Skin epidermis (tissue), 12 donors: ENCODE data around the gene GRID2.
"Not testable (repeated sequence)": the region's sequence is repeated elsewhere in the genome, so short reads cannot be mapped to it uniquely, and the experiment has no call there.

Experiments
- H3K27ac ChIP-seq, 21 experiments: fragments of 200-600 bp; sonication (generic) in 11 of 21; one replicate each; pipeline ENCODE4 v1.5.0; 2020; ENCODE audit warnings: mild to moderate bottlenecking in 3 of 21, inconsistent platforms in 2 of 21, moderate library complexity in 2 of 21
- H3K4me3 ChIP-seq, 7 experiments: fragments of 200-600 bp; sonication (generic) in 2 of 7; one replicate each; pipeline ENCODE4 v1.5.0; 2020; ENCODE audit warnings: inconsistent platforms in 2 of 7, mild to moderate bottlenecking in 2 of 7, moderate library complexity in 1 of 7

GRID2 gene

GRCh38 chr4:93342738-93343137 lies 1039.0 kb downstream of the GRID2 start:
- H3K27ac ChIP-seq: no peak overlapping the region
- H3K4me3 ChIP-seq: no peak overlapping the region

- no peak overlapping the region for H3K27ac ChIP-seq
- H3K4me3 ChIP-seq: no peak overlapping the region
Observed at GRCh38 chr4:93346840-93347239, 1043.1 kb downstream of the GRID2 start.

GRCh38 chr4:93348896-93349295 lies 1045.1 kb downstream of the GRID2 start:
- H3K27ac ChIP-seq: no peak overlapping the region
- H3K4me3 ChIP-seq: no peak overlapping the region

GRCh38 chr4:93351846-93352245 lies 1048.1 kb downstream of the GRID2 start:
- H3K27ac ChIP-seq: no peak overlapping the region

GRCh38 chr4:93355411-93355810 lies 1051.6 kb downstream of the GRID2 start:
- no peak overlapping the region for H3K4me3 ChIP-seq
- H3K27ac ChIP-seq: no peak overlapping the region

More at GRCh38 chr4:93351846-93352245, 1048.1 kb downstream of the GRID2 start:
- H3K4me3 ChIP-seq: no peak overlapping the region

GRCh38 chr4:93359586-93359985 lies 1055.8 kb downstream of the GRID2 start:
- Histone ChIP-seq H3K27ac (no peak overlapping the region), H3K4me3 (no peak overlapping the region)

DNA sequence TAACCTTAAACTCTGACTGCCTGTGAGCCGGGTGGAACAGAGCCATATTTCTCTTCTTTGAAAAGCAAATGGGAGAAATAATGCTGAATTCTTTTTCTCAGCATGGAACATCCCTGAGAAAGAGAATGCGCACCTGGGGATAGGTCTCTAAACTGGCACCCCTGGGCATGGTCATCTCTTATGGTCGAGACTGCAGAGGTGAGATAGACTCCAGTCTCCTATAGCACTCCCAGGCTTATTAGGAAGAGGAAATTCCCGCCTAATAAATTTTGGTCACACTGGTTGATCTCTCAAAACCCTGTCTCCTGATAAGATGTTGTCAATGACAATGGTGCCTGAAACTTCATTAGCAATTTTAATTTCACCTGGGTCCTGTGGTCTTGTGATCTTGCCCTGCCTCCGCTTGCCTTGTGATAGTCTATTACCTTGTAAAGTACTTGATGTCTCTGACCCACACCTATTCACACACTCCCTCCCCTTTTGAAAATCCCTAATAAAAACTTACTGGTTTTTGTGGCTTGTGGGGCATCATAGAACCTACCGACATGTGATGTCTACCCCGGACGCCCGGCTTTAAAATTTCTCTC lies 1062.5 kb downstream of the GRID2 start:
- not testable (repeated sequence) for H3K4me3 ChIP-seq, H3K27ac ChIP-seq

GRCh38 chr4:93368968-93369367 lies 1065.2 kb downstream of the GRID2 start:
- Histone ChIP-seq H3K4me3 (no peak overlapping the region), H3K27ac (no peak overlapping the region)

- H3K27ac ChIP-seq: no peak overlapping the region
- H3K4me3 ChIP-seq: no peak overlapping the region
Observed at GRCh38 chr4:93370256-93370655, 1066.5 kb downstream of the GRID2 start.

DNA sequence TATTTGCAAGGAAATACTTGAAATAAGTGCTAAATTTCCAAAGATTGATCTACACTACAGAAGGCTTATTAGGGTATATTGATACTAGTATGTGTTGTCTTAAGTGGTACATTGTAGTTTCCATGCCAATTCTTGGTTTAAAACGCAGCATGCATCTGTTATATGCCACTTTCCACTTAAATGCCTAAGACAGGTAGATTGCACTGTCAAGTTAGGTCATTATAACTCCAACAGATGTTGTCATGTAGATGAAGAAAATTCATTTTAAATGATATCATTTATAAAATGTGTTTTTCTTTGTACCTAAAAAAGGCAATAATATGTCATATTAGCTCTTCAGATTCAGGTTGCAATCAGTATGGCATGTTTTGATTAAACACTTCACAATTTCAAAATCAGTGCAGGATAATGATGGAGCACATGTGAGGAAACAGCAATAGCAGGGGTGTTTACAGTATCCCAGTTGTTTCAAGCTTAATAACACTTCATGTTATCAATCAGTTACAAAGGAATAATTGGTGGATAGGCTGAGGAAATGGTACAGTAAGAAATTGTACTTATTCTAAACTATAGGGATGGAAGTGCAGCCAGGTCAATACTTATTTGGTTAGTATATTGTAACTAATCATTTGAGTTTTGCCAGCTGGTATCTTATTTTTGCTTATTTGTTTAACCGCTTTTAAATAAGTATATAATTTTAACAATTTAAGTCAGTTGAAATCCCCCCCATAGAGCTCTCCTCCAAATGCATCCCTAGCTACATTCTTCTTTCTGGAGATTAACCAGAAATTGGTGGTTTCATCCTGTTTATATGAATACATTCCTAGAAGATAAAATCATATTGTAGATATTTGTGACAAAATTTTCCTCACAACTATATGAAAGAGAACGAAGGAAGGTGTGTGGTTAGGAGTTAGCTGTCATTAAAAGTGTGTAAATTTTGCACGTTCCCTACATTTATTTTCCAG lies 1070.4 kb downstream of the GRID2 start:
- Histone ChIP-seq H3K4me3 (no peak overlapping the region), H3K27ac (no peak overlapping the region)

DNA sequence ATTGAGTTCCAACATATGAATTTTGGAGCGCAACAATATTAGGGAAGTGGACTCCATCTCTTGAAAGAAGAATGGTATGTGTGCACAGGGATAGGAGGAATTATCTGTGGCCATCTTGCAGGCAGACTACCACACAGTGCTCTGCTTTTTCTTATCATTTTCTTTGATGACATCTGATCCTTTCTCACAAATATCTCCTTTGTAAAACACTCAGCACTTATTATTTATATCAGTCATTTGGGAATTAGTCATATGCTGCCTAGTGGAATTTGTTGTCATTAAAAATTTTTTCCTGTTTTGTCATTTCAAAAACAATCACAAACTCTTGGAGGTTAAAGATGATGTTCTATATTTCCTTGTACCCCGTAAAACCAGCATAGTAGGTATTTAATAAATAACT lies 1080.5 kb downstream of the GRID2 start:
- H3K27ac ChIP-seq: no peak overlapping the region
- no peak overlapping the region for H3K4me3 ChIP-seq

DNA sequence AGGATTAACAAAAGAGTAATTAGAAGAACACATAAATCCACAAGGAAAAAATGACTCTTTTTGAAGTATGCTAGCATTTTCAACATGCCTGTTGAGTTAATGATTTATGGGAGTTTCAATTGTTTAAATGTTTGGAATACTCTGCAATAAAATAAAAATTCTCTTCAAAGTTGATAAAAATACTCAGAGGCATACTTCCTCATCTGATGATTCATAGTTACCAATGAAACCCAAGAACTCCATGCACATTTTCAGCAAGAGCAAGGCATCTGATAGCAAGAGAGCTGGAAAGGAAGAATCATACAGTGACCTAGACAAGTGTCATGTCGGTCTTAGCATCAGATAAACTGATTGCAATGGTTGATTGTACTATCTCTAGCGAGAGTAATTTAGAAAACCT lies 1081.1 kb downstream of the GRID2 start:
- no peak overlapping the region for H3K4me3 ChIP-seq
- no peak overlapping the region for H3K27ac ChIP-seq

DNA sequence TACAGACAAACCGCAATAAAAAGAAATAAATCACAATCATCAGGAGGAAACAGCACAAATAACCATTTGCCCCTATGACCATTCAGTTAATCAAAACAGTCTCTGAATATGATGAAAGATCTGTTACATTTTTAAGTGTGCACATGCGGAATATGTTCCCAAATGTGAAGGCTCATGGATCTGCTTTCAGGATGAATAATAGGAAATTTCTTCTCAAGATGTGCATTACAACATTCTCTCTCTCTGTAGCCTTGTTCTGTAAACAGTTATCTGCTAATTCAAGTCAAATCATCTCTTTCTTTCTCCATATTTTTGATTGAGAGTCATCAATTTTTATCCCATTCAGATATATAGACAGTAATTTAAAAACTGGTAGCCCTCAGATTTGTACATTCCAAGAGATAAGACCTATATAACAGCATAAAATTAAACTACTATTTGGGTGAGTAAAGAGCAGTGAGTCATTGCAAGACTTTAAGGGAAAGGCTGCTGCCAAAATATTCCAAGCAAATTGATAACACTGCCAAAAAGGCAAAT lies 1090.8 kb downstream of the GRID2 start:
- no peak overlapping the region for H3K4me3 ChIP-seq
- H3K27ac ChIP-seq: no peak overlapping the region

DNA sequence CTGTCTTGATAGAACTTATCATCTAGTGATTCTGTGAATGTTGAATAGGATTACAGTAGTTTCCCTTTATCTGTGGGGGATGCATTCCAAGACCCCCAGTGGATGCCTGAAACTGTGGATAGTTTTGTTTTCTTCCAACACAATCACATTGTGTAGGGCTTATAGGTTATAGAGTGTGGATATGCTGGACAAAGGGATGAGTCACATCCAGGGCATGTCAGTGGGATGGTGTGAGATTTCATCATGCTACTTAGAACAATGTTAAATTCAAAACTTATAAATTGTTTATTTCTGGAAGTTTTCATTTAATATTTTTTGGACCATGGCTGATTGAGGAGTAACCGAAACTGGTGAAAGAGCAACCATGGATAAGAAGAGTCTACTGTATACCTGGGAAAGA lies 1092.5 kb downstream of the GRID2 start:
- Histone ChIP-seq H3K4me3 (no peak overlapping the region), H3K27ac (no peak overlapping the region)

DNA sequence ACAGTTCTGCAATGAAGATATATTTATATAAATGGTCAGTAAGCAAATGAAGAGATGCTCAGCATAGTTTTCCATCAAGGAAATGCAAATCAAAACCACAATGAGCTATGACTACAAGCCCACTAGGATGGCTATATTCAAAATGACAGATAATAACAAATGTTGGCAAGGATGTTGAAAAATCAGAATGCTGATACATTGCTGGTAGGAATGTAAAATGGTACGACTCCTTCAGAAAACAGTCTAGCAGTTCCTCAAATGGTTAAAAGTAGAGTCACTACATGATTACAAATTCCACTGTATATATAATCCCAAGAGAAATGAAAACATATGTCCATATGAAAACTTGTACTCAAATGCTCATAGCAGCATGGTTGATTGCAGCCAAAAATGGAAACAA lies 1099.8 kb downstream of the GRID2 start:
- H3K27ac ChIP-seq: no peak overlapping the region

DNA sequence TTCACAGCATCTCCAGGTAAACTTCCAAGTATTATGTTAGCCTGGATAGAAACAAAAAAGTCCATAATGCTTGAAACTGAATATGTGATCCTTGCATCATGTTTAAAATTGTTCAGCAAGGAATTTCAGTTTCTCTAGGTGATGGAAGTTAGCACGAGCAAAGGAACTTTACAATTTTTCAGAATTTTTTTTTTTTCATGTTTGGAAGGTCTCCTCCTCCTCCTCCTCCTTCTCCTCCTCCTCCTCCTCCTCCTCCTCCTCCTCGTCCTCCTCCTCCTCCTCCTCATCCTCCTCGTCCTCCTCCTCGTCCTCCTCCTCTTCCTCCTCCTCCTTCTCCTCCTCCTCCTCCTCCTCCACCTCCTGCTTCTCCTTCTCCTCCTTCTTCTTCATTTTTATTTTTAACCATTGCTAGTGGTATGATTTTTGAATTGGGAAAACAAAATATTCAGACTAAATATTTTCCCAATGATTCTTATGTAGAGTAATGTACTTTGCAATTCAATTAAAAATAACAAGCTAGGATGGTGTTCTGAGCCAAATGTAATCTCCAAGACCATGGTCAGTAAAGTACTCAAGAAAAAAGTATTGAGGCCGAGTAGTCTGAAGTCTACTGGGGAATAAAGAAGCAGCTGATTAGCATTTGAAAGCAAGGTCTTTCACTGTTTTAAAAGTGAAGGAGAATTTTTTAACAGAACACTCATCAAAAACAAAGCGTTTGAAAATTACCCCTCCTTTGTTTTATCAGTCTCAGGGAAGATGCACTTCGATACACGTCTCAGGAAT lies 1103.9 kb downstream of the GRID2 start:
- Histone ChIP-seq H3K4me3 (no peak overlapping the region), H3K27ac (no peak overlapping the region)

More for the DNA sequence above, 1099.8 kb downstream of the GRID2 start:
- no peak overlapping the region for H3K4me3 ChIP-seq

GRCh38 chr4:93409035-93409434 lies 1105.3 kb downstream of the GRID2 start:
- Histone ChIP-seq H3K27ac (no peak overlapping the region), H3K4me3 (no peak overlapping the region)

DNA sequence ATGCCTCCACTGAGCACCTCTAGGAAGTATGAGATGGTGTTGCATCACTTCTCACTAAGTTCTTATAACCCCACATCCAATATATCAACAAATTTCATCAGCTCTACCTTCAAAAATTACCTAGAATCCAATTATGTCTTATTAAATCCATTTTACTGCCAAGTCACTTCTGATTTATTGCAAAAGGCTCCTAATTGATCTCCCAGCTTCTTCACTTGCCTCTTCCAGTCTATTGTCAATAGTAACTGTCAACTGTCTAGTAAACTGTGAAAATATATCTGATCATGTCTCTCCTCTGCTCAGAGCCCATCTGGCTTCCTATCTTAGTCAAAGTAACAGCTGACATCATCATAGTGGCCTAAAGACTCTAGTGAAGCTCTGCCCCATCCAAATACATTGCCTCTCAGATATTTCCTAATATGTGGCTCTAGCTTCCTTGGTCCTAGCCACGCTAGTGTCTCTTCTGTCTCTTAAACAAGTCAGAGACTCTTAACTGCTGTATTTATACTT lies 1110.3 kb downstream of the GRID2 start:
- Histone ChIP-seq H3K27ac (no peak overlapping the region), H3K4me3 (no peak overlapping the region)

GRCh38 chr4:93416344-93417128 lies 1112.8 kb downstream of the GRID2 start:
- H3K4me3 ChIP-seq: no peak overlapping the region
- no peak overlapping the region for H3K27ac ChIP-seq
